Stimulated activated naive CD8-positive, alpha-beta T cell treated with anti-CD3 and anti-CD28 coated beads, Interleukin-15, amount 100 ng/mL, for 72 hours (primary cell): ENCODE measurements around the gene PLEKHA6.
A peak's percentile ranks its signal among the peaks of the same experiment; 100 is the strongest.

Source experiments
- ATAC-seq: fragments of 150-1000 bp; cut with Tn5 transposase; 2 replicates; pipeline ENCODE4 v1.10.0; 2021; ENCODE audit warnings: mild to moderate bottlenecking, moderate library complexity
- DNase-seq, 2 donors: peaks; one replicate each; pipeline ENCODE4 v3.0.0; 2021 to 2022
- H3K27ac Mint-ChIP-seq, 2 donors: one replicate each; pipeline ENCODE4 v1.8.0; 2022; ENCODE audit warnings: mild to moderate bottlenecking in 2 of 2, mixed read lengths in 2 of 2, moderate library complexity in 2 of 2
- H3K27me3 Mint-ChIP-seq: one replicate; pipeline ENCODE4 v1.8.0; 2022; ENCODE audit warnings: mixed read lengths
- H3K4me1 Mint-ChIP-seq: one replicate; pipeline ENCODE4 v1.8.0; 2022; ENCODE audit warnings: mild to moderate bottlenecking, mixed read lengths
- H3K4me3 Mint-ChIP-seq, 2 donors: one replicate each; pipeline ENCODE4 v1.8.0; 2022; ENCODE audit warnings: mild to moderate bottlenecking in 2 of 2, mixed read lengths in 2 of 2, moderate library complexity in 1 of 2
- H3K9me3 Mint-ChIP-seq, 2 donors: one replicate each; pipeline ENCODE4 v1.8.0; 2022; ENCODE audit warnings: mixed read lengths in 2 of 2

PLEKHA6 gene

DNA sequence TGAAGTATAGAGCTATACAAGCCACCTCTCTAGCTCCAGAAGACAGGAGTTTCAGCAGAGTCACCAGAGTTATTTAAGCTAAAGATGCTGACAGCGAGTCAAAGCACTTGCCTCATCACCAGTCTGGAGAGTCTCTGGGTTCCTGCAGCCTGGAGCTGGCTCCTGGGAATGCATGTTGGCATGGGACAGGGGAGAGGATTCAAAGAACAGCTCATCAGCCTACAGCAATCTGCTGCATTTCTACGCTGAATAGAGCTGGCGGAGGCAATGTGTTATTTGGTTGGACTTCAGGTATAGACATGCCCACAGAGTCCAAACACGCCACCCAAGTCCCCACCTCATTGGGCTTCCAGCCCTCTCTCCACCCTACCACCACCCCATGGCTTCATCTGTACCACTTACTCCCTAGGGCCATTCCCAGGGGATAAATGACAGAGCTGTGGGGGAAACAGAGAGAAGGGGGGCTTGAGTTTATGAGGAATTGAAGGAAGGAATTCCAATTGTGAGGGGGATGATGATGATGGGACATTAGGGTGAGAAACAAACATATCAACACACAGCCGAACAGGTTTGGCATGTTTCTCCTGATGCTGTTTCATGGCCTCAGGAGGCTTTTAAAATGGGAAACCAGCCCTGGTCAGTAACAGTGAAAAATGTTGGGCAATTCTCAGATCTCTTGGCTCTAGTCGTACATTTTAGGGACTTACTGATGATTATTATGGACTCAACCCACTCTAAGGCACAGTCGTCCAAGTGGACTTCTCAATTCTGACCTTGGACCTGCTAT is 58.4 kb downstream of the PLEKHA6 start:
- H3K27ac Mint-ChIP-seq: no peak overlapping the region
- no peak overlapping the region for H3K4me3 Mint-ChIP-seq
- H3K4me1 Mint-ChIP-seq: peaks cover 7% of the 10 kb centered on the region
- no peaks in the 10 kb centered on the region for H3K9me3 Mint-ChIP-seq
- H3K27me3 Mint-ChIP-seq: peaks cover 7% of the 10 kb centered on the region
- DNase-seq (no peak), ATAC-seq (no peak)

DNA sequence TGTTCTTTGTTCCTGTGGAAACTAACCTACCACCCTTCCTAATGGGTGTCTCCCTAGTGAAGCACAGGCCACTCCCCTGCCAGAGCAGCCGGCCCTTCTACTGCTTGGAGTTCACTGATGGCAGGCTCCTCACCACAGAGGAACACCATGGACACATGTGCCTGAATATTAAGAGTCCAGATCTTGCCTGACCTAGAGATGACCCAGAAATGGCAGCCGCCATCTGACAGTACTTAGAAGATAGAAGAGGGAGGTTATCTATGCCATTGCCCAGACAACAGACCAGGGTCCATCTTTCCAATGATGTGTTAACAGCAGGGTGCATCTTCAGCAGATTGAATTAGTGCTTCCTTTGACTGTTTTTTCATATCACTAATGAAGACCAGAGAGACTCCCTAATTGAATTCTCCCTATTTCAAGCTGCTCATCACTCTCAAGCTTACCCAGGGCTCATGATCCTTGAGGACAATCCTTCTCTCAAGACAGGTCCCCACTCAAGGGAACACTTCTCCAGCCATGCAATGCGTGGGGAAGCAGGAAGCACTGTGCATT is 59.8 kb downstream of the PLEKHA6 start:
- H3K4me1 Mint-ChIP-seq: peaks cover 18% of the 10 kb centered on the region
- ATAC-seq (no peak), DNase-seq (no peak)
- no peak overlapping the region for H3K4me3 Mint-ChIP-seq
- no peaks in the 10 kb centered on the region for H3K27me3 Mint-ChIP-seq
- no peak overlapping the region for H3K27ac Mint-ChIP-seq
- no peaks in the 10 kb centered on the region for H3K9me3 Mint-ChIP-seq

DNA sequence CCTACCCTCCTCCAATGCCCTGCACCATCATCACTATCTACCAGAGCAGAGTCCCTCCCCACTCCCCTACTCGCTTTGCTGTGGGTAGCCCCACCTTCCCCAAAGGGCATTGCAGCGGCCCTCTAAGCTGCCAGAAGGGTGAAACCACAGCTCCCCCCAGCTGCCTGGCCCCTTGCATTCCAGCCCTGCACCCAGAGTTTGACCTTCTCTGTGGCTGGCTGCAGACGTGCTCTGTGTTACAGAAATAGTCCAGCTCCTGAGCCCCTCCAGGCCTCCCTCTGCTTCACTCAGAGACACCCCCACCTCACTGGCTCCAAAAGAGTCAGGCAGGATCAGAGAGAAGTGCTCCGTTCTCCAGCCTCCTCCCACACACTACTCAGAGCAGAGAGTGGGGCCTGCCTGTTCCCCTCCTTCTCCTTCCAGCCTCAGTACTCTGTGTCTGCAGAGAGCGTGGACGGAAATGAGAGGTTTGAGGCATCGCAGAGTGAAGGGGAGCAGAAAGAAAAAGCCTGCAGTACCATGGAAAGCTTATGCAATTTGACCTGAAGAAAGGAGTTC is 63.2 kb downstream of the PLEKHA6 start:
- DNase-seq (no peak), ATAC-seq (peak; percentile 52)
- H3K4me3 Mint-ChIP-seq: no peak overlapping the region
- no peaks in the 10 kb centered on the region for H3K9me3 Mint-ChIP-seq
- H3K27me3 Mint-ChIP-seq: peaks cover 7% of the 10 kb centered on the region
- no peak overlapping the region for H3K27ac Mint-ChIP-seq
- peaks cover 18% of the 10 kb centered on the region for H3K4me1 Mint-ChIP-seq

DNA sequence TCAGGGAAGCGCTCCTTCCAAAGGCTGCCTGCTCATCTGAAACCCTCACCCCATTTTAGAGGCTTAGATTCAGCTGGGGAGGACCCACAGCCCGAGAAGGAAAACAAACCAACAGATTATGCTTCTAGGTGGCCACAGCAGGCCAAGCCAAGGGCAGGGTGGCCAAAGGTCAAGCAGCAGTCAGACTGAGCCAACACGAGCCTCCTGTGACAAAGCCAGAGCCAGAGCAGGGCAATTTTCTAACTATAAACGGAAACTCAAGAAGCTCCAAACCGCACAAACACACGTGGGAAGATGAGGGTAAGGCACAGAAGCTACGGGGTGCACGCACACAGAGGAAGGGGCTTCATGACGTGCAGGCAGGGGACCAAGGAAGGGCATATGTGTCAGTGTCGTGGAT is 64.1 kb downstream of the PLEKHA6 start:
- H3K9me3 Mint-ChIP-seq: no peaks in the 10 kb centered on the region
- peak overlapping the region in 1 of 2 donors; percentile 3 for H3K4me3 Mint-ChIP-seq
- DNase-seq: no peak
- H3K27ac Mint-ChIP-seq: peak overlapping the region in 1 of 2 donors; percentile 59
- no peak for ATAC-seq
- peaks cover 18% of the 10 kb centered on the region for H3K4me1 Mint-ChIP-seq
- peaks cover 7% of the 10 kb centered on the region for H3K27me3 Mint-ChIP-seq

DNA sequence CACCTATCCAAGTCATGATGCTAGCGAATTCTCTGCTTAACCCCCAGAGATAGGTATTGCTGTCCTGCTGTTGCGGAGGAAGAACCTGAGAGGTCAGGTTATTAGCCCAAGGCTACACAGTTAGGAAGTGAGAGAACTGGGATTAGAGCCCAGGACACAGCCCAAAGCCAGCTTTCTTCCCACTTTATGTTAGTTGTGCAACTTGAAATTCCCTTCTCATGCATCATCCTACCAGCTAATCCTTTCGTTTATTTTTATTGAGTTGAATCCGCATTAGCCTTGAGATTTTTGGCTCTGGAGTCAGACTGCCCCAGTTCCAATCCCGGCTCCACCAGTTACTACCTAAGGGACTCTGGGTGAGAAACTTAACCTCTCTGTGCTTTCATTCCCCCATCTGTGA is 65.4 kb downstream of the PLEKHA6 start:
- ATAC-seq: no peak
- no peak for DNase-seq
- peaks cover 18% of the 10 kb centered on the region for H3K4me1 Mint-ChIP-seq
- no peaks in the 10 kb centered on the region for H3K9me3 Mint-ChIP-seq
- peaks cover 7% of the 10 kb centered on the region for H3K27me3 Mint-ChIP-seq
- no peak overlapping the region for H3K4me3 Mint-ChIP-seq
- no peak overlapping the region for H3K27ac Mint-ChIP-seq

DNA sequence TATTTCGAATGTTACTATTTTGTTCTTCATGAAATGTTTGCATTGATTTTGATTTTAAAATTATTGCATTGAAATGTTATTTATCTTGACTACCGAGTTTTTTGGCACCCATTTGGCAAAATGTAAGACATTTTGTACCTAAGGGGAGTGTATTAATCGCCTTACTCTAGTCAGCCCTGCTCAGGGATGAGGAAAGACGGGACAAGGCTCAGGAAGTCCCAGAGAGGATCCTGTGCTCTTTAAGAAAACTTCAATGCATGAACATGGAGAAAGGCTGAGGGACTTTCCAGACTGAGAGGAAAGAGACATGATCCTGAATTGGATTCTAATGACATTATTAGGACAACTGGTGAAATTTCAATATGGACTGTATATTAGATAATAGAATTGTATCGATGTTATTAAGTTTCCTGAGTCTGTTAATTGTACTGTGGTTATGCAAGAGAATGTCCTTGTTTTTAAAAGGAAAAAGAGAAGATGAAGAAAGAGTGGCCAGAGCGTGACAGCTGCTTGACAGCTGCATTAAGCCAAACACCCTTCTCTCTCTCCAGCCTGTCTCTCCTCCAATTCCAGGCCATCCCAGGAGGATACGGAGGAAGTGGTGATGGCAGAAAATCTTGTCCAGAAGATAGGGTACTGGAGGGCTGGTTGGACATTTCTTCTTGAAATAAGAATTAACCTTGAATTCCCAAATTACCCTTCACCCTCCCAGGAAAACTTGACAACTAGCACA is 66.0 kb downstream of the PLEKHA6 start:
- DNase-seq (no peak), ATAC-seq (no peak)
- Mint-ChIP-seq H3K27ac (no peak overlapping the region), H3K4me1 (peaks cover 18% of the 10 kb centered on the region), H3K27me3 (peaks cover 7% of the 10 kb centered on the region), H3K4me3 (no peak overlapping the region), H3K9me3 (no peaks in the 10 kb centered on the region)

DNA sequence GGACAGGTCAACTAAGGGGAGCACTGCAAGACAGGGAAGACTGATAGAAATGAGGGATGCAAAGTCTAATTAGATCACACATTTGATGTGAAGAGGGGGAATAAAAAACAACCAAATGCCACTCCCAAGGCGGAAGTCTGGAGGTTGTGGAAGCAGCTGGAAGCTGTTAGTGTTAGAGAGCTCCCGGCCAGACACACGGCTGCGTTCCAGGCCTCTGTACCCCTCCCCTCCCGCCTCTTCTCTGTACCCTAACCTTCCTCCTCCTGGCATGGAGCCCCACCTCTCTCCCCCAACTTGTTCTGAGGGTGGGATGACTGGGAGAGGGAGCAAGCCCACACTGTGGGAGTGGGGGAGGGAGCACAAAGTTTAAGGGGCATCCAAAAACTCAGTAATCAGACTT is 67.0 kb downstream of the PLEKHA6 start:
- Mint-ChIP-seq H3K27ac (no peak overlapping the region), H3K9me3 (no peaks in the 10 kb centered on the region), H3K4me1 (peaks cover 24% of the 10 kb centered on the region), H3K4me3 (no peak overlapping the region), H3K27me3 (peaks cover 7% of the 10 kb centered on the region)
- DNase-seq (no peak), ATAC-seq (no peak)

DNA sequence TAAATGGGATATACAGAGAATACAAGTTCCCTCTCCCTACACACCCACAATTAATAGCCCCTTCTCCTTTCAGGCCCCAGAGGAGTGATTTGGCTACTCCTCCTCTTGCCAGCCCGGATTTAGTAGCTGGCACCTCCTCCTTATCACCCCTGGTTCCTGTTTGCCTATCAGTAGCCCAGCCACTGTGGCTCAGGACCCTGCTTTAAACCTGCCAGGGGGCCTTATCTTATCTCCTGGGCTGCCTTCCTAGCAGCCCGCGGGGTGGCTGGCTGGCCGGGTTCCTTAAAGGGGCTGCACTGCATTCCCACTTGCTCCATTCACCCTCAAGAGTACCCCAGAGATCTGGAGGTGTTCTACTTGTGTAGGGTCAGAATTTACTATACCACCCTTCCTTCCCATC is 70.4 kb downstream of the PLEKHA6 start:
- H3K27me3 Mint-ChIP-seq: peaks cover 7% of the 10 kb centered on the region
- no peak for ATAC-seq
- H3K4me1 Mint-ChIP-seq: peaks cover 28% of the 10 kb centered on the region
- no peaks in the 10 kb centered on the region for H3K9me3 Mint-ChIP-seq
- DNase-seq: no peak
- H3K27ac Mint-ChIP-seq: no peak overlapping the region
- H3K4me3 Mint-ChIP-seq: no peak overlapping the region

DNA sequence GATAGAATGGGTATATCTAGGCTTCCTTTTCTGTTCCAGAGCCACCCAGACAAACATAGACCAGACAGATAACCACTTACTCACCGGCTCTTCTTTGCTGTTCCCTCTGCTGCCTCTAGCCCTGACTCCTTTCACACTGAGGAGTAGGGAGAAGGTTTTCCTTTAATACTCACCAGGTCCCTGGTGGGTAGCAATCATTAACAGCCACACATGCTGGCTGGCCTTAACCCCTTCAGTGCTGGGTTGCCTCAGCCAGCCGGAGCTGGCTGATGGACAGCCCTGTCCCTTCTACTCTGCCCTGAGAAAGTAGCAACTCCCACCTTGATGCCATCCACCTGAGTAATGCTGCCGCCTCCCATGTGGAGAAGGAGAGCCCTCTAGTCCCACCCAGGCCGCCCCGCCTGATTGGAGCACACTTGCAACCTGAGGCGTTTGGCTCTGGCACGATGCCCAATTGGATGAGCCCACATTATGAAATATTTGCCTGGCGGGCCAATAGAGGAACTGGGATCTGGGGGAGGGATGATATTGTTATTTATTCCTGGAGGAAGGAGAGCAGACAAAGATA is 71.6 kb downstream of the PLEKHA6 start:
- peak overlapping the region in 1 of 2 donors; percentile 39 for H3K4me3 Mint-ChIP-seq
- peaks cover 28% of the 10 kb centered on the region for H3K4me1 Mint-ChIP-seq
- no peaks in the 10 kb centered on the region for H3K9me3 Mint-ChIP-seq
- peaks cover 7% of the 10 kb centered on the region for H3K27me3 Mint-ChIP-seq
- no peak for DNase-seq
- H3K27ac Mint-ChIP-seq: peak overlapping the region in 1 of 2 donors; percentile 64
- ATAC-seq: no peak

DNA sequence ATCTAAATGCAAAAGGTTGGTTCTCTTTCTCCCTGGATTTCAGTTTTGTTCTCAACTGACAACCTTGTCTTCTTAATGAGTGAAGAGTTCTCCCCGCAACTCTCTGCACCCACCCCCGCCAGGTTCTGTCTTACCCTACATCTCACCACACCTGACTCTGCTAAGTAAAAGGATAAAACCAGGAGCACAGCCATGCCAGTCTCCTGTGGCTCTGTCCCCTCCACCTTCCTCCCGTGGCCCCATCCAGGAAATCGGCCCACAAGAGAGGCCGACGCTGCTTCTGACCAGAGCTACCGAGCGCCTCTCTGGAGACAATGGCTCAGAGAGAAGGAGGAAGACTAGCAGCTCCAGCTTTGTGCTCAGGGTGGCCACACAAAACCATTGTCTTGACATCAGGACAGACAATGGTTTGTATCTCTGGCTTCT is 72.2 kb downstream of the PLEKHA6 start:
- peak overlapping the region in 1 of 2 donors; percentile 96 for H3K27ac Mint-ChIP-seq
- peaks cover 9% of the 10 kb centered on the region for H3K27me3 Mint-ChIP-seq
- ATAC-seq (no peak), DNase-seq (no peak)
- H3K9me3 Mint-ChIP-seq: no peaks in the 10 kb centered on the region
- H3K4me1 Mint-ChIP-seq: peaks cover 28% of the 10 kb centered on the region
- peak overlapping the region; percentile 61 to 85 for H3K4me3 Mint-ChIP-seq

DNA sequence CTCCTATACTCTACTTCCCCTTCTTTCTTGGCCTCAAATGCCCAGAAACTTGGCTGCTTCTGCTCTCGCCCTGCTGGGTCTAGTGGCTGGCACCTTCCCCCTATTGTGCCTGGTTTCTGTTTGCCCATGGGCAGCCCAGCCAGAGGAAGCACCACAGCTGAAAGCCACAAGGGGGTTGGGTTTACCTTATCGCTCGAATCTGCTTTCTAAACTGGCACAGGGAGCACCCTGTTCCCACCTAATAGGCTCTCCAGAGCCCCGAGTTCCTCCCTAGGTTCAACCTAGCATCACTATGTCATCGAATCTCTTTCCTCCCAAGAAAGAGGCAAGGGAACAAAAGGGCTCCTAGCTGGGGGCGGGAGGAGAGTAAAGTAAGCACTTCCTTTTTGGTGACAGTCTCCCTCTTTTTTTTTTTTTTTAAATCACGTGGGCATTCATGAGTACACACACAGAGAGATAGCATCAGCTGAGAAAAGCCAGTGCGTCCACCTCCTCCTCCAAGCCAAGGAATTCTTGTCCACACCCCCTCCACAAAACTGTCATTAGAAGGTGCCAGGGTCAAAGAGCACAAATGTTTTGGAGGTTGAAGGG is 72.8 kb downstream of the PLEKHA6 start:
- Mint-ChIP-seq H3K27ac (peak overlapping the region; percentile 91 to 94), H3K27me3 (peaks cover 10% of the 10 kb centered on the region), H3K4me1 (peaks cover 28% of the 10 kb centered on the region), H3K9me3 (no peaks in the 10 kb centered on the region), H3K4me3 (peak overlapping the region; percentile 80 to 85)
- peak; percentile 89 for ATAC-seq
- DNase-seq: peak; percentile 27 to 35

DNA sequence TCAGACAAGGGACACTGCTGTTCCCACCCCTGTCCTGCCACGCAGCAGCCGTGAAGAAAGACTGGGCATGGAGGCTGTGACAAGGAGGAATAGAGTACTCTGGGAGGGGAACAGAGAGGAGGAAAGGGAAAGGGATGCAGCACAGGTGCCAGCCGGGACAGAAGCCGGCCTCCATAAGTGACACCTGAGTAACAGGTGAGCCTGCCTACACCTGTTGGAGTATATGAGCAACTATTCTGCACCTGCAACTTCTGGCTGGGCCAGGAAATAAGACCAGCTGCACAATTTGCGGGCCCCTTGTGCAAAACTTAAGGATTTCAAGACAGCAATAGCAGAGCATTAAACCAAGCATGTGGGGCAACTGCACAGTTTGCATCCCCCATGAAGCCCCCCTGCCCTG is 73.4 kb downstream of the PLEKHA6 start:
- no peak for ATAC-seq
- Mint-ChIP-seq H3K4me1 (peaks cover 28% of the 10 kb centered on the region), H3K27me3 (peaks cover 16% of the 10 kb centered on the region), H3K27ac (no peak overlapping the region), H3K9me3 (no peaks in the 10 kb centered on the region), H3K4me3 (peak overlapping the region in 1 of 2 donors; percentile 42)
- DNase-seq: no peak

DNA sequence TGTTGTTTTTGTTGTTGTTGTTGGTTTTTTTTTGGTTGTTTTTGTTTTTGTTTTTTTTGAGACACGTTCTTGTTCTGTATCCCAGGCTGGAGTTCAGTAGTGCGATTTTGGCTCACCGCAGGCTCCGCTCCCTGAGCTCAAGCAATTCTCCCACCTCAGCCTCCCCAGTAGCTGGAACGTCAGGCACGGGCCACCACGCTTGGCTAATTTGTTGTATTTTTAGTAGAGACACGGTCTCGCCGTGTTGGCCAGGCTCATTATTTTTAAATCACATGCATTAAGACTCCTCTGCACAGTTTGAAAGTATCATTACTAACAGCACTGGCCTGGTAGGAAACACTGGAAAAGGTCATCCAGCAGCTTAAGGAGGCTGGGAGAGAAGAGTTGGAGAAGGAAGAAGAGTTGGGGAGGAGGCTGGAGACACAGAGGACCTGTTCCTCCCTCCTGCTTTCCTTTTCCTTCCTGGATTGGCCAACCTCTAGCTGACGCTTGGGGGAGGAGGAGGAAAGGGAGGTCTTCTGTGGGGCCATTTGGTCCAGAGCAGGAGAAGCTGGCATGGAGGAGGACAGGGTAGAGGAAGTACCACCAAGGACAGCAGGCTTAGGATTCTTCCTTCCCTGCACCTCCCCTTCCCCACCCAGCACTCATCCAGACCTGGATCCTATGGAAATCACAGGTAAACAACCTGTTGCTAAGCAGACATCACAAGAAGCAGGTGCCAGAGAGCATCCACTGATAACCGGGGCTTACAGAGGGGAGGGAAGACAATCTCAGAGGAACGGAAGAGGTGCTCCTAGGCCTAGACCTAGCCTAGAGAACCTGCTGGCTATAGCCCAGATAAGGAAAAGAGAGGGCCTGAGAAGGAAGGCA is 74.1 kb downstream of the PLEKHA6 start:
- DNase-seq (no peak), ATAC-seq (no peak)
- H3K27ac Mint-ChIP-seq: no peak overlapping the region
- H3K27me3 Mint-ChIP-seq: peaks cover 16% of the 10 kb centered on the region
- H3K9me3 Mint-ChIP-seq: no peaks in the 10 kb centered on the region
- peaks cover 28% of the 10 kb centered on the region for H3K4me1 Mint-ChIP-seq
- peak overlapping the region in 1 of 2 donors; percentile 42 for H3K4me3 Mint-ChIP-seq

DNA sequence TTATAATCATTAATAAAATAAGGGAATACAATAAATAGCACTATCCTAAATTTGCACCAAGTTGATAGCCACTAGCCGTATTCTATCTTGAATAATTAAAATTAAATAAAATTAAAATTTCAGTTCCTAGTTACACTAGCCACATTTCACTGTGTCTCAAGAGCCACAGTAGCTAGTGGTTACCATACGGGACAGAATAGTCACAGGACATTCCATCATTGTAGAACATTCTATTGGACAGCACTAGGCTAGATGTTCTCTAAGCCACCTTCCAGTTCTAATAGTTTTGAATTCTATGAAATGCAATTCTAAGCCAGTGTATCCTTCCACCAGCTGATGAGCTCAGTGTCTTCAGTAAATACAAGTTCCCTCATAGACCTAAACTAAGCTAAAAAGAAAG is 74.8 kb downstream of the PLEKHA6 start:
- DNase-seq (no peak), ATAC-seq (no peak)
- Mint-ChIP-seq H3K9me3 (no peaks in the 10 kb centered on the region), H3K4me1 (peaks cover 28% of the 10 kb centered on the region), H3K27me3 (peaks cover 16% of the 10 kb centered on the region), H3K4me3 (no peak overlapping the region), H3K27ac (no peak overlapping the region)
